NB4 (cell line): ENCODE results near the gene KCNAB1.

ENCODE experiments used
- DNase-seq: peaks from one replicate; pipeline ENCODE4 v3.0.0; 2010; ENCODE audit warnings: low read depth
- H3K4me3 ChIP-seq: one replicate; pipeline ENCODE4 v1.5.1; 2011; ENCODE audit warnings: mild to moderate bottlenecking, low read depth, low read length, moderate library complexity
- MYC ChIP-seq: IDR thresholded peaks from 2 replicates; pipeline ENCODE4 v1.6.1; 2011; ENCODE audit warnings: low read depth, low read length
- POLR2A ChIP-seq: IDR thresholded peaks from 2 replicates; pipeline ENCODE4 v1.6.1; 2011; ENCODE audit warnings: mild to moderate bottlenecking; ENCODE audit not compliant: insufficient read length; ENCODE audit errors: extremely low read depth
- TF ChIP-seq, protein P1 (sequence below): IDR thresholded peaks from 2 replicates; pipeline ENCODE4 v1.6.1; 2011; ENCODE audit warnings: low read depth, low read length
- TF ChIP-seq, protein P2 (sequence below): IDR thresholded peaks from one replicate; pipeline ENCODE4 v1.5.1; 2012; ENCODE audit warnings: low read depth, low read length

KCNAB1 gene

DNA sequence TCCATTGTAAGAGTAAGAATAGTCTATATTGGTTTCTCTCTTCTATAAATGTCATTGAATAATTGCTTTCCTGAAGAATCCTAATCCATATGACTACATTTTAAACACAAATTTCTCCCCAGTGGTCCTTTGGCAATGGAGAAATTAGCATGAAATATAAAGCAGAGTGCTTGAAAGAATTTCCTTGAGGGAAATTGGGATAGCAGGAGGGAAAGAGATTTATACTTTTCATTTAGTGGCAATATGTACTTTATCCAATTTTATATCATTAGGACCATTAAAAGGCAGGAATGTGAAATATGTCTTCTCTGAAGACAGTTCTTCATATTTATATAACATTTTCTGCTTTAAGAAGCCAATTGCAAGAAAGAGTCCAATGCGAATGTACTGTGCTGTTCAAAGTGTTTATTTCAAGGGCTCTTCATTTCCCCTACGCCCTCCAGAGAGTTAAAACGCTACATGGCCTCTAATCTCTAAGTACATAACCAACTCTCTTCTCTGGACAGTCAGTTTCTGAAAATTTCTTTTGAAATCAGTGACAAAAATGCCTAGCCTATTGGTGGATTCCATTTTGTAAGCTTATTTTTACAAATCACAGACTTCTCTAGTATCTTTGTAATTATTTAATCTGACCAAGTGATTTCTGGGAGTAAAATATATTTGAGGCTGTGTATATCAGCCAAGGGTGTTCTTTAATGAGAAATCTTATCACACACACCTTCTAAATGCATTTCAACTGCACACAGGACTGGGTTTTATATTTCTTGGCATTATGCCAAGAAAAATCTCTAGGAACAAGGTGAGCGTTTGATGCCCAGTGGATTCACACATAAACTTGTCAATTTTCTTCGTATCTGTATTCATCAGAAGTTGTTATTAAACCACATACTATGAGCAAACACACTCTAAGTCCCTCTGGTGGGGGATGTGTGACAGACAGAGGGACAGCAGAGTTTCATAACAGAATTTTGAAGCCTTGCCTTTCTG is 51.2 kb downstream of the KCNAB1 start:
- no peak overlapping the region for H3K4me3 ChIP-seq
- TF ChIP-seq, protein P1, sequence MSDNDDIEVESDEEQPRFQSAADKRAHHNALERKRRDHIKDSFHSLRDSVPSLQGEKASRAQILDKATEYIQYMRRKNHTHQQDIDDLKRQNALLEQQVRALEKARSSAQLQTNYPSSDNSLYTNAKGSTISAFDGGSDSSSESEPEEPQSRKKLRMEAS: no peak
- no peak for DNase-seq

DNA sequence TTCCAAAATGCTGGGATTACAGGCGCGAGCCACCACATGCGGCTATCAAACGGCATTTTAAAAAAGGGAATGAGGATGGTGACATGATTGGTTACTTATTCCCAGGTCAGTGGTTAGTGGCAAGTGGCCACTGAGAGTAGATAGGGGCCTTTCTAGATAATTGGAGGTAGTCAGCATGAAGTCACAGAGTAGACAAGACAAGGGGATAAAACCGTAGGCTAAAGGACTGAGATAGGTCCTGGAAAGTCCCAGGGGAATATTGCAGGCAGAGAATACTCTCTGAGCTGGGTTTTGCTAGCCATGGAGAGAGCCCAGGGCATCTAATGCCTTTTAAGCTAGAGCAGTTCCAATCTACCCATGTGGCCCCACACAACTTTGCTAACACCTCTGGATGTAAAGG is 52.2 kb downstream of the KCNAB1 start:
- no peak overlapping the region for H3K4me3 ChIP-seq
- TF ChIP-seq POLR2A: no peak
- TF ChIP-seq, protein P2, sequence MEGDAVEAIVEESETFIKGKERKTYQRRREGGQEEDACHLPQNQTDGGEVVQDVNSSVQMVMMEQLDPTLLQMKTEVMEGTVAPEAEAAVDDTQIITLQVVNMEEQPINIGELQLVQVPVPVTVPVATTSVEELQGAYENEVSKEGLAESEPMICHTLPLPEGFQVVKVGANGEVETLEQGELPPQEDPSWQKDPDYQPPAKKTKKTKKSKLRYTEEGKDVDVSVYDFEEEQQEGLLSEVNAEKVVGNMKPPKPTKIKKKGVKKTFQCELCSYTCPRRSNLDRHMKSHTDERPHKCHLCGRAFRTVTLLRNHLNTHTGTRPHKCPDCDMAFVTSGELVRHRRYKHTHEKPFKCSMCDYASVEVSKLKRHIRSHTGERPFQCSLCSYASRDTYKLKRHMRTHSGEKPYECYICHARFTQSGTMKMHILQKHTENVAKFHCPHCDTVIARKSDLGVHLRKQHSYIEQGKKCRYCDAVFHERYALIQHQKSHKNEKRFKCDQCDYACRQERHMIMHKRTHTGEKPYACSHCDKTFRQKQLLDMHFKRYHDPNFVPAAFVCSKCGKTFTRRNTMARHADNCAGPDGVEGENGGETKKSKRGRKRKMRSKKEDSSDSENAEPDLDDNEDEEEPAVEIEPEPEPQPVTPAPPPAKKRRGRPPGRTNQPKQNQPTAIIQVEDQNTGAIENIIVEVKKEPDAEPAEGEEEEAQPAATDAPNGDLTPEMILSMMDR: no peak
- TF ChIP-seq, protein P1: no peak
- TF ChIP-seq MYC: no peak
- no peak for DNase-seq

DNA sequence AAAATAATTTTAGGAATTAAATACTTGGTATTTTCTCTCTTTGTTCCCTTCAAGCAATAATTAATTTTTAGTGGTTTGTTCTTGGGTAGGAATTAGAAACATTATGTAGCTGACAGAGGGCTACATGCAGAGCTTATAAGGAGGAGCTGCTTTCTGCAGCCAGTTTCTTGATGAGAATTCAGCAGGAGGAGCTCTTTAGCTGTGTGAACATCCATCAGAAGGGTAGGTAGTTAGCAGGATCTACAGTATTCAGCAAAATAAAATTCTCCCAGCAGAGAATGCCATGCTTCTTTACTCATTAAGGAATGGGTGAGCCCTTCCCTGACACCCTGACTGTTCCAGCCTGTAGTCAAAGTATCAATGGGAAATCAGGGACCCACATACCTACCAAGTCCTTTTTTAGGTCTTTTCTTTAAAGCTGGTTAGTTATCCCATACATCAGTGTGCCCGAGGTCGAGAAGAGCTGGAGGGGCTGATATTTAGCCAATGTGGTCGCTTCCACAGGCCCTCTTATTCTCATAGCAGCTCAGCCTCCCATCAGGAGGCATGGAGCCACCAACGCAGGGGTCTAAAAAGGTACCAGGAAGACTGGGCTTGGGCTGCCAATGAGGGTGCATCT is 54.0 kb downstream of the KCNAB1 start:
- no peak overlapping the region for H3K4me3 ChIP-seq
- TF ChIP-seq, protein P1: no peak
- TF ChIP-seq, protein P2: peak; percentile 2
- TF ChIP-seq MYC: no peak
- peak; percentile 9 for DNase-seq

DNA sequence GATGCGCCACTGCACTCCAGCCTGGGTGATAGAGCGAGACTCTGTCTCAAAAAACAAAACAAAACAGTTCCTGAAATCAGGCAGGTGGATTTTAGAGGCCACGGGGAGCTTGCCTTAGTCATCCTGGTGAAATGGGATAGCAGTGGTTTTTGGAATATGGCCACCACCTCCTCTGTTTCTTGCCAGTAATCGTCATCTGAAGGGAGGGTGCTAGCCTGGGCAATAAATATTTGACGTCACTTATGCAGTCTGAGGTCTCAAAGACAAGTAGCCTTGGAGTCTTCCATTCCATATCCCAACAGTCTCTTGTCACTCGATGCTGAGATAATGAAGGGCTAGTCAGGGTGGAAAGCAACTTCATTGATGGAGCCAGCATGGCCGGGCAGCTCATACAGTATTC is 55.2 kb downstream of the KCNAB1 start:
- no peak for DNase-seq
- no peak overlapping the region for H3K4me3 ChIP-seq
- TF ChIP-seq POLR2A (no peak), MYC (no peak)
- TF ChIP-seq, protein P2: no peak
- TF ChIP-seq, protein P1: no peak

DNA sequence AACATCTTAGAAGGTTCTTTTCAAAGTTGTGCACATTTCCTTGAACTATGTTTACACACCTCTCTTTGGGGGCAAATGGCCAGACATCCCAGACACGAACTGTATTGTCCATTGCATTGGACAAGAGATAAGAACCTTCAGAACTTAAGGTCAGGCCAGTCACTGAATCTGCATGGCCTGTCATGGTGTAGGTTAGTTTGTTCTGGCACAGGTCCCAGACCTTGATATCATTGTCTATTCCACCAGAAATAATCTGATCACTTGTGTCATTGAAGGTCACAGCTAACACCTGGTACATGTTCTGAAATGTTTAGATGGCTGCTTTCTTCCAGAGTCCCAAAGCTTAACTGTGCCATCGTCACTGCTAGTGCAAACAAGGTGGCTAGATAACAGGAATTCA is 55.7 kb downstream of the KCNAB1 start:
- DNase-seq: no peak
- TF ChIP-seq MYC: no peak
- TF ChIP-seq POLR2A: no peak
- TF ChIP-seq, protein P1: no peak
- H3K4me3 ChIP-seq: no peak overlapping the region

DNA sequence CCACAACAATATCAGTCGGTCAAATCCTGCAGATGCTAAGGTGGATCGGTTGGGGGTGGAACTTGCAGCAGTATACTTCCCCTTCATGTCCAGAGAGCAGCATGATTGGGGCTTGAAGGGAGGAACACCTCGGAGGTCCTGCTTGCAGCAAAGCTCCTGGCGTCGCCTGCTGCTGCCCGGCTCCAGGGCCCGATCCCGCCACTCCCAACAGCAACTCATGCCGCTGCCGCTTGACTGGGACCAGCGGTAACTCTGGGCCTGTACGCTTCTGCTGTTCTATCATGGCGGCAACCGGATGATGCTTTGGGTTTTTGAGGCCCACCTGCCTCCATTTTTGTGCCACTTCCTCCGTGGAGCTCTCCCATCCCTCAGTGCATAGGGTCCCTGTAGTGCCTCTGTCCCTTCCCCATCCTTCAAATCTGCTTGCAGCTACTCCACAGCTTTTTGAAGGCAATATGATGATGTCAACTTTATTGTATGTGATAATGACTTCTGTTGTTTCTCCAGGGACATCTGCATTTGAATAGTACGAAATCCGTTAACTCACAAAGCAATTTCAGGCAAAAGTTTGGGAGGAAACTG is 56.3 kb downstream of the KCNAB1 start:
- TF ChIP-seq, protein P1: no peak
- TF ChIP-seq, protein P2: no peak
- TF ChIP-seq MYC (no peak), POLR2A (no peak)
- no peak overlapping the region for H3K4me3 ChIP-seq
- no peak for DNase-seq
